Heart left ventricle (tissue), 11 donors: ENCODE measurements around the gene TAMM41. TPM values are rescaled to one million over a fixed set of nuclear protein-coding genes. Genes with fewer than 3 reads are reported as not detected.

Experiments
- polyA plus RNA-seq, 2 donors: library from polyadenylated mRNA; stranded (reverse); fragments of 200-250 nt; gene quantifications; one replicate each; pipeline ENCODE4 v1.2.3, GENCODE V29; 2013
- total RNA-seq, 9 donors: library from RNA; depleted of rRNA in 2 of 9; stranded (reverse); fragments of >200 nt in 2 of 9; fragmentation: NEBNext Ultra II Directional in 3 of 9; extraction: Animal tissue kit (Norgen Biotek cat#: 25700) in 3 of 9; gene quantifications; one replicate each; pipeline versions ENCODE4 v1.1.0 to v1.2.4, GENCODE V29; 2016 to 2023
- donor health status: ischemic (EF 13 %, LVEDD 7.1; RV severe dilation, severe dysfunction).
- donor health status: healthy with polysubstance abuse.
- donor health status: DM: no; HTN: yes; CAD: no.
- donor health status: DM: no; HTN: no; CAD: no.
- donor health status: ischemic (EF 25% LVEDD 5.7; RV mildly dilated, moderate dysfunction).
- donor health status: healthy.
- donor health status: DM: yes; HTN: yes; CAD: no.
- donor health status: PGD.
- donor health status: nonischemic (EF 23%, LVEDD 6.1; RV moderate dilation, normal function).

TAMM41 gene
- total and polyA plus RNA-seq, 11 donors = 4.5 to 12.7 (median 10.8) TPM

Other genes with a start within 250 kb of the TAMM41 start
- gene VGLL4, start 203.0 kb downstream of the TAMM41 start, total RNA-seq = 10 to 100 TPM; 24.0 to 40.4 (median 32.6) TPM
- 10 to 100 TPM; 24.5 to 25.8 TPM for gene VGLL4, start 203.0 kb downstream of the TAMM41 start, polyA plus RNA-seq
- gene SYN2, start 157.5 kb upstream of the TAMM41 start, total RNA-seq = 1 to 10 TPM in 7 of 9 donors, under 1 TPM in 1, not detected in 1; 0.96 to 5.1 (median 1.4) TPM
- gene SYN2, start 157.5 kb upstream of the TAMM41 start, polyA plus RNA-seq = 1 to 10 TPM; 1.3 to 1.4 TPM